HG03520 (cell line): ENCODE results near the gene ACP3.
"Not testable (repeated sequence)": the region's sequence is repeated elsewhere in the genome, so short reads cannot be mapped to it uniquely, and the experiment has no call there.

Experiments used
- ATAC-seq: cut with Tn5 transposase; IDR thresholded peaks from one replicate; pipeline ENCODE4 v1.9.1; 2021; ENCODE audit warnings: mild to moderate bottlenecking, moderate library complexity; ENCODE audit not compliant: unreplicated experiment

Gene ACP3, protein sequence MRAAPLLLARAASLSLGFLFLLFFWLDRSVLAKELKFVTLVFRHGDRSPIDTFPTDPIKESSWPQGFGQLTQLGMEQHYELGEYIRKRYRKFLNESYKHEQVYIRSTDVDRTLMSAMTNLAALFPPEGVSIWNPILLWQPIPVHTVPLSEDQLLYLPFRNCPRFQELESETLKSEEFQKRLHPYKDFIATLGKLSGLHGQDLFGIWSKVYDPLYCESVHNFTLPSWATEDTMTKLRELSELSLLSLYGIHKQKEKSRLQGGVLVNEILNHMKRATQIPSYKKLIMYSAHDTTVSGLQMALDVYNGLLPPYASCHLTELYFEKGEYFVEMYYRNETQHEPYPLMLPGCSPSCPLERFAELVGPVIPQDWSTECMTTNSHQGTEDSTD

DNA sequence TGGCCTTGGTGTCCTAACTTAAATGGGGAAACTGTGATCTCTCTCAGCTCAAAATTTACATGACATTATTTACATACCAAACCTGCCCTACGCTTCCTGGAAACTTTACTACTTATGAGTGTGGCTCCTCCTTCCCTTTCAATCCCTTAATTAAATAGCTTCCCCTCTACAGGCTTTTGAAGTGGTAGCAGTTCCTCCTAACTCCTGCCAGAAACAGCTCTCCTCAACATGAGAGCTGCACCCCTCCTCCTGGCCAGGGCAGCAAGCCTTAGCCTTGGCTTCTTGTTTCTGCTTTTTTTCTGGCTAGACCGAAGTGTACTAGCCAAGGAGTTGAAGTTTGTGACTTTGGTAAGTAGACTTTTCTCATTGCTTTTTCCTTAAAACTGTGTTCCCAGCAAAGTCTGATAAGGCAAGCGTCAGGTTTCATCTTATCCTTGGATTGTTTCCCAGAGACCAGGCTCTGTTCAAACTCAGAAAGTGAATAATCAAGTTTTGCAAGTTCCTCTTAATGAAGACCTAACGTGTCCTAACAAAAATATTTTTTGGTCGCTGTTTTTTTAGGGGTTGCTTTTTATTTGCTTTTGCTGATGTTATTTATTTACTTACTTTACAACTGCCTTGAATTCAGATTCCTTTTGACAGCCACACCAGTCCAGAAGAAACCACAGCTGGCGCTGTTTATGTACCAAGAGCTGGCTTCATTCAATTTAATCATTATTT lies at the start of gene ACP3:
TSS of gene ACP3 (plus strand) at position 179 of the 720 bp plus-strand sequence. CDS start at position 229, 50 bp downstream.
- no peak for ATAC-seq

DNA sequence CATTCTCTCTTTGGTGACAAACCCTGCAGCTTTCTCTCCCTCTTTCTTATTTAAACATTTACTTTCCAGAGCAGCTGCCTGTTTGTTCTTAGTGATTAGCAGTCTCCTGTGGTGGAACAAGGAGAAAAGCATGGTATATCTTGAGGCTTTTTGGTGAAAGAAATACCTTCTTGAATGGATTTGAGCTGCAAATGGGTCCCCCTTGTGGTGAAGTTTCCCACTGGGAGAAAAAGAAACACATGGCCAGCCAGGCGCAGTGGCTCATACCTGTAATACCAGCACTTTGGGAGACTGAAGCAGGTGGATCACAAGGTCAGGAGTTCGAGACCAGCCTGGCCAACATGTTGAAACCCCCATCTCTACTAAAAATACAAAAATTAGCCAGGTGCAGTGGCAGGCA lies 48.3 kb upstream of the ACP3 start:
- no peak for ATAC-seq

DNA sequence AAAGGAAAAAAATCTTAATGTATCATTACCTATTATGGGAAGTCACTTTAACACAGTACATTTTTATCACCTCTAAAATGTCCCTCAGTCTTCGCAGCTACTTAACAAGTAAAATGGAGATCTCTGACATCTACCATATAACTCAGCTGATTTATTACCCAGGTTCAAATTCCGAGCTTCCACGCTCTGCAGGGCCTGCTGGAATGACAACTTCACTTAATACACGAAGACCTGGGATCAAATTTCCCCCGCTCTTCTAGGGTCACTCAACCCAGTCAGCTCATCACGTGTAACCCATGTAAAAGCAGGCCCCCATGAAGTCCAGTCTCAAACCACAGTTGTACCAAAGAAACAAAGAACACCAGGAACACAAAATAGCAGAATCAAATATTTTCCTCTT lies 44.2 kb upstream of the ACP3 start:
- no peak for ATAC-seq

DNA sequence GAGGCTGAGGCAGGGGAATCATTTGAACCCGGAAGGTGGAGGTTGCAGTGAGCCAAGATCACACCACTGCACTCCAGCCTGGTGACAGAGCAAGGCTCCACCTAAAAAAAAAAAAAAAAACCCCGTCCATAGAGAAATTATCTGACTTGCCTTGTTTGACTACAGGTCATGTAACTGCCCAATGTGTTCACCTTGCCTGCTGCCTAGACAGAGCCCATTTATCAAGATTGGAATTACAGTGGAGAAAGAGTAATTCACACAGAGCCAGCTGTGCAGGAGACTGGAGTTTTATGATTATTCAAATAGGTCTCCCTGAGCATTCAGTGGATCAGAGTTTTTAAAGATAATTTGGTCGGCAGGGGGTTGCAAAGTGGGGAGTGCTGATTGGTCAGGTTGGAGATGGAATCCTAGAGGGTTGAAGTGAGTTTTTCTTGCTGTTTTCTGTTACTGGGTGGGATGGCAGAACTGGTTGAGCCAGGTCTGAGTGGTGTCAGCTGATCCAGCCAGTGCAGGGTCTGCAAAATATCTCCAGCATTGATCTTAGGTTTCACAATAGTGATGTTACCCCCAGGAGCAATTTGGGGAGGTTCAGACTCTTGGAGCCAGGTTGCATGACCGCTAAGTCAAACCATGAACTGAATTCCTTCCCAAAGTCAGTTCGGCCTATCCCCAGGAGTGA lies 40.8 kb upstream of the ACP3 start:
- ATAC-seq, result no peak

DNA sequence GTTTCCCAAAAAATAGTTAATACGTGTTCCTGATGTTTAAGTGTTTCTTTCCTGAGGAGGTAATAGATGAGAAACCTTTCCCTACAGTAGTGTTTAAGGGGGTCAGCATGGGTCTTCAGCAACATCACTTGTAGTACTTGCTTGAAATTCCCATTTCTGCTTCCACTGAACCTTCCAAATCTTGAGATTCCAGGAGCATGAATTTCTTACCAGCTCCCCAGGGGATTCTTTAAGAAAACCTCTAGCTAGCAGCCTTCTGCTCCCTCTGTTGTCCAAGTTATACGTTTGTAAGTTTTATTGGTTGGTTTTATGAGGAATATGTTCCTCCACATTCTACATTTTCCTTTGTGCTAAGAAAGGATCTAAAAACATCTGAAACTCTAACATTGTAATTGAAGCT lies 38.2 kb upstream of the ACP3 start:
- no peak for ATAC-seq

DNA sequence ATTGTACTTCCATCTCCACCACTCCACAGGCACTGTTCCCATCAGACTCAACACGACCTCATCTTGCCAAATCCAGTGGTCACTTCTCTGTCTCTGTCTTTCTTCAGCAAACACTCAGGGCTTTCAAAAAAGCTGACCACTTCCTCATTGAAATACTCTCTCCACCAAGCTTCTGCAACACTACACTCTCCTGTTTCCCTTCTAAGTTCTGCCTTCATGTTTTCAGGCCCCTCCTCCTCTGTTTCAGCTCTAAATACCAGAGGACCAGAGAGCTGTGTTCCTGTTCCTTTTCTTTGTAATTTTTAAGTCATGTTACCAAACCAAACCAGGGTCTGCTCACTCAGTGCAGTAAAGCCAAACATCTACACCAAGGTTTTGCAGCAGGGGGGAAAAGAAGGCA lies 33.8 kb upstream of the ACP3 start:
- ATAC-seq, result no peak

DNA sequence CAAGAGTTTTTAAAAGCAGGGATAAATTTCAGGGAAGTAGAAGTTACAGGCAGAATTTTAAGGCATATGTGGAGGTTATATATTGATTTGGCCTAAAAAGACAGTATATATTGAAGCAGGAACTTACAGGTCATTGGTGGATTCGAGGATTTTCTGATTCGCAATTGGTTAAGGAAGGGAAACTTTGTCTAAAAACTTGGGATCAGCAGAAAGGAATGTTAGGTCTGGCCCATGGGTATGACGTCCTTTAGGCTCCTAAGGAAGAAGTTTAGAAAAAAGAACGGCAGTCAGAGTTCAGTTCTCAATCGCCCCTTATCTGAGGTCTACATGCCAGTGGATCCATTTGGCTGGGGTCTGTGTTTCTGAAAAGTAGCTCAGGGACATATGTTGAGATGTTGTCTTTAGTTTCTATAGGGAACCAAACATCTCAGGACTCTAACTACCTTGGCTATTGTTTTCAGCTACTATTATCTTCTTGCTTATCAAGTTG lies 33.2 kb upstream of the ACP3 start:
- no peak for ATAC-seq

DNA sequence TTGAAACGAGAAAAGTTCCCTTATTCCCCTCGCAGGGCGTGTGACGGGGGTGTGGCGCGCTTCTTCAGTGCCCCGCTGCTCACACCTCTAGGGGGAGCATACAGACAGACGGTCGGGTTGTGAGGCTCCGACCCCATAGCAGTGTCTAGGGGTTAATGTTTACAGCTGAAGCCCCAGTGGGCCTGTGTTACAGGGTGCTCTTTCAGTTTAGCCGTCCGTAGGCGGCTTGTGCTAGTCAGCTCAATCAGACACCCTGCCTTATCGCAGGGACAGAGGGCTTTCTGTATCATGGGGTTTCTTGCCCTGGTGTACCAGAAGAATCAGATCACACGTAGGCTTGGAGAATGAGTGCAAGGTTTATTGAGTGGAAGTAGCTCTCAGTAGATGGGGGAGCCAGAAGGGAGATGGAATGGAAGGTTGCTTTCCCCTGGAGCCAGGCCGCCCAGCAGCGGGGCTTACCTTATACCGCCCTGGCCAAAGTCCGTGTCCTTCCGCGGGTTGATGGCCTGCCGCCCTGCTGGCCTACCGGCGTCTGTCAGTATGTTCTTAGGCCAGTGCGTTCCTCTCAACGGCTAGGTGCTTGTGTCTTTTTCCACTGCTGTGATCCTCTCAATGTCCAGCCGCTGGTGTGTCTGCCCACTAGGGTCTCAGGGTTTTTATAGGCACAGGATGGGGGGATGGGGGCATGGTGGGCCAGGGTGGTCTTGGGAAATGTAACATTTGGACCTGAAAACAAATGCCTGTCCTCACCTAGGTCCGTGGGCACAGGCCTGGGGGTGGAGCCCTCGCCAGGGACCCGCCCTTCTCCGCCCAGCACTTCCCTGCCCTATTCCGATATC lies 32.2 kb upstream of the ACP3 start:
- no peak for ATAC-seq

DNA sequence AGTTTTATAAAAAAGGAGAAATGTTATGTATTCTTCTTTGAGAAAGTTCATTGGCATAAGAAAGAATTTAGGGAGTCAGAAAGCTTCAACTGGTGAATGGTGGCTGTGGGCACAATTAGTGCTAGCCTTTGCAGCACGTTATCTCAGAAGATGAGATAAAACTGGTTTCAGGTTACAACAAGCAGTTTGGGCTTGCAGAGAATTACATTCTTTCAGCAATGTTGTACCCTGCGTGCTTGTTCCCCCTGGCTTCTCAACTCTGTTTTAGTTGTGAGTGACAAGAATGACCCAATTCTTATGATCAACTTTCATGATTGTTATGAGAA lies 31.6 kb upstream of the ACP3 start:
- ATAC-seq, result no peak

DNA sequence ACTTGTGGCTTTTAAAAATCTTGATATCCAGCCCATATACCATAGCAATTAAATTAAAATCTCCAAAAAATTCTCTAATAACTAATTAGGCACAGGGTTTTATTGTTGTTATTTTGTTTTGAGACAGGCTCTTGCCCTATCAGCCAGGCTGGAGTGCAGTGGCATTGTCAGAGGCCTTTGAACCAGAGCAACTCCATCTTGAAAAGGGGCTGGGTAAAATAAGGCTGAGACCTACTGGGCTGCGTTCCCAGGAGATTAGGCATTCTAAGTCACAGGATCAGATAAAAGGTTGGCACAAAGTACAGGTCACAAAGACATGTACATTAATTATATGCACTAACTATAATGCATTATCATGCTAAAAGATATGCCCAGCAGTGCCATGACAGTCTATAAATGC lies 31.2 kb upstream of the ACP3 start:
- ATAC-seq, result no peak

DNA sequence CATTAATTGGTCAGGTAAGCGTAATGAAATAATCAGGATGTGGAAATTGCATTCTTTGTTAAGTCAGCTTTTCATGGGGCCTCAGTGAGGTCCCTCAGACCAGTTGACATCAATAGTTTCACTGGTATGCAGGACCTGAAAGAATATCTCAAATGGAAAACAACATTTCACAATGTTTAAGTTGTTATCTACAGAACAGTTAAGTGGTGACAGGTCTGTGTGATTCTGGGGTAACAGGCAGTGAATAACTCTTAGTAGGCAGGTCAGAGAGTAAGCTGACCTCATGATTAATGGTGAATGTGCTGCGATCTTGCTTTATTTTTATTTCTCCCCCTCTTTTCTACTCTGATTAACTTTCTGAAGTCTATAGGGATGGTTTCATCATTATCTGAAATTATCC lies 28.9 kb upstream of the ACP3 start:
- ATAC-seq, result no peak

DNA sequence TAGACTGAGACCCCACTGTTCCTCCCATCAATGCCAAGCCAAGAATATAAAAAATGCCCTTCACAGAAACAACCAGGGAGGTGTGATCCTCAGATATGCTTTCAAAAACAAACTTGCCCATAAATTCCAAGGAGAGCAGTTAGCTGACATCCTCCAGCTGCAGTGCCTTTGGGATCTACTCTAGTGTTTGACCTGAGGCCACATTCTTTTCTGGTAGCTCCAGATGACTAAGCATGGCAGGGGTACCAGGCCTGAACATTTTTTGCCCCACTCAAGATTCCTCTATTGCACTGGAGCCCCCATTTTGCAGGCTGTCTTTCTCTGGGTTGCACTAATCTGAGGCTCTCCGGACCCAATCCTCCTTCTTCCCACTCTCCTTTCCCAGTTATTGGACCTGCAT lies 27.9 kb upstream of the ACP3 start:
- no peak for ATAC-seq

DNA sequence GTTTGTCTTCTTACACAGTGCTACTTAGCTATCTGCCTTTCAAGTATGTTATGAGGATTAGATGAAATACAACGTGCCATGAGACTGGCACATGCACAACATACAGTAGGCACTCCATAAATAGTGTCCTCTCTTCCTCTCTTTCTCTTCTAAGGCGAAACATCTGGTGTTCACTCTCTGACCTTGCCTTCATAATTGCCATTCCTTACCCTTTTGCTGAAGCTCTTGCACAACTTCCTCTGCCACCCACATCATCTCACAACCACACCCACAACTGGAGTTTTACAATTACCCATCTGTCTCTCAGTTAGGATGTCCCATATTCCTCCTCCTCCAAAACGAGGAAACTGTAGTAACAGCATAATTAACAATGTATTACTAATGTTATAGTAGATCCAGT lies 26.4 kb upstream of the ACP3 start:
- ATAC-seq, result no peak

DNA sequence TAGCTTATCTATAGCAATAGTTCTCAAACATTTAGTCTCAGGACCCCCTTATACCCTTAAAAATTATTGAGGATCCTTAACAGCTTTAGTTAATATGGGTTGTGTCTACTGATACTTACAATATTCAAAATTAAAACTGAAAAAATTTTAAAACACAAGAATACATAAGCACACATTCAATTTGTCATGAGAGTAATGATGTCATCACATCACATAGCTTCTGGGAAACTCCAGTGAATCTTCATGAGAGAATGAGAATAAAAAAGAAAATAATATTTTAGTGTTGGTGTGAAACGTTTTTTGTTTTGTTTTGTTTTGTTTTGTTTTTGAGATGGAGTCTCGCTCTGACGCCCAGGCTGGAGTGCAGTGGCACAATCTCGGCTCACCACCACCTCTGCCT lies 25.2 kb upstream of the ACP3 start:
- no peak for ATAC-seq

DNA sequence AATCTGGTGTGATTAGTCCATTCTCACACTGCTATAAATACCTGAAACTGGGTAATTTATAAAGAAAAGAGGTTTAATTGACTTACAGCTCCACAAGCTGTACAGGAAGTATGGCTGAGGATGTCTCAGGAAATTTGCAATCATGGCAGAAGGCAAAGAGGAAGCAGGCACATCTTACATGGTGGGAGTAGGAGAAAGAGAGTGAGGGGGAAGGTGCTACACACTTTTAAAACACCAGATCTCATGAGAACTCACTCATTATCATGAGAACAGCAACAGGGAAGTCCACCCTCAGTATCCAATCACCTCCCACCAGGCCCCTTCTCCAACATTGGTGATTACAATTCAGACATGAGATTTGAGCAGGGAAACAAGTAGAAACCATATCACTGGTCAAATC lies 24.0 kb upstream of the ACP3 start:
- ATAC-seq, result no peak

DNA sequence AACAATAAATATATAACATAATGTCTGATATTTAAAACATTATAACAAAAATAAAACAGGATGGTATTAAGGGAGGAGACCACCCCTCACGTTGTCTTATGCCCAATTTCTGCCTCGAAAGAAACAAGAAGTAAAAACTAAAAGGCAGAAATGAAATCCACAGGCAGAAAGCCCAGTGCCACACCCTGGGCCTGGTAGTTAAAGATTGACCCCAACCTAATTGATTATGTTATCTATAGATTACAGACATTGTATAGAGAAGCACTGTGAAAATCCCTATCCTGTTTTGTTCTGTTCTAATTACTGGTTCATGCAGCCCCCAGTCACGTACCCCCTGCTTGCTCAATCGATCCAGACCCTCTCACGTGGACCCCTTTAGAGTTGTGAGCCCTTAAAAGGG lies 22.3 kb upstream of the ACP3 start:
- no peak for ATAC-seq

DNA sequence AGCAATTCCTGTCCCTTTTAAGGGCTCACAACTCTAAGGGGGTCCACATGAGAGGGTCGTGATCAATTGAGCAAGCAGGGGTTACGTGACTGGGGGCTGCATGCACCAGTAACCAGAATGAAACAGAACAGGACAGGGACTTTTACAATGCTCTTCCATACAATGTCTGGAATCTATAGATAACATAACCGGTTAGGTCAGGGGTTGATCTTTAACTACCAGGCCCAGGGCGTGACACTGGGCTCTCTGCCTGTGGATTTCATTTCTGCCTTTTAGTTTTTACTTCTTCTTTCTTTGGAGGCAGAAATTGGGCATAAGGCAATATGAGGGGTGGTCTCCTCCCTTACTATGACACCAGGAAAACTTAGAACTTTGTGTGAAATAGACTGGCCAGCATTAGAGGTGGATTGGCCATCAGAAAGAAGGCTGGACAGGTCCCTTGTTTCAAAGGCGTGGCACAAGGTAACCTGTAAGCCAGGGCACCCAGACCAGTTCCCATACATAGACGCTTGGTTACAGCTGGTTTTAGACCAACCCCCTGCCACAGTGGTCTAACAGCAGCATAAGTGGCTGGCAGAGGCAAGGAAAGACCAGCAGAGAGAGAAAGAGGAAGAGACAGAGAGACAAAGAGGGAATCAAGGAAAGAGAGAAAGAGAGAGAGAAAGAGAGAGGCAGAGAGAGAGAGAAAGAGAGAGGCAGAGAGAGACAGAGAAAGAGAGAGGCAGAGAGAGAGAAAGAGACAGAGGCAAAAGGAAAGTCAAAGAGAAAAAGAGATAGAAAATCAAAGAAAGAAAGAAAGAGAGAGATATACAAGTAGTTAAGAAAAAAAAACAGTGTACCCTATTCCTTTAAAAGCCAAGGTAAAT lies 13.6 kb upstream of the ACP3 start:
- not testable (repeated sequence) for ATAC-seq

DNA sequence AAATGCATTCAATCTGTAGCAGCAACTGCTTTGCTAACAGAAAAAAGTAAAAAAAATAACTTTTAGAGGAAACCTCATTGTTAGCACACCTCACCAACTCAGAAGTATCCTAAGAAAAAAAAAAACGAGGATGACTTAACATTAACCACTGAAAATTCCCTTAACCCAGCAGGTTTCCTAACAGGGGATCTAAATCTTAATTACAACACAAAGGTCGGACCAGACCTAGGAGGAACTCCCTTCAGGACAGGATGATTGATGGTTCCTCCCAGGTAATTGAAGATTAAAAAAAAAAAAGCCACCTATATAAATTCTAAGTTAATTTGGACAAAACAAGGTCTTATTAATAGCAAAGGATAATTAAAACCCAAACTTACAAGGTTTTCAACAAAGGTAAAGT lies 12.9 kb upstream of the ACP3 start:
- not testable (repeated sequence) for ATAC-seq

DNA sequence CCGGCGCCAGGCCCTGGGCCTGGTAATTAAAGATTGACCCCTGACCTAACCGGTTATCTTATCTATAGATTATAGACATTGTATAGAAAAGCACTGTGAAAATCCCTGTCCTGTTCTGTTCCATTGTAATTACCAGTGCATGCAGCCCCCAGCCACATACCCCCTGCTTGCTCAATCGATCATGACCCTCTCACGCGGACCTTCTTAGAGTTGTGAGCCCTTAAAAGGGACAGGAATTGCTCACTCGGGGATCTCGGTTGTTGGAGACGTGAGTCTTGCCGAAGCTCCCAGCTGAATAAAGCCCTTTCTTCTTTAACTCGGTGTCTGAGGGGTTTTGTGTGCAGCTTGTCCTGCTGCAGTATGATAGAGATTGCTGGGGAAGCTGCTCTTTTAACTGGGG lies 7.2 kb upstream of the ACP3 start:
- not testable (repeated sequence) for ATAC-seq

DNA sequence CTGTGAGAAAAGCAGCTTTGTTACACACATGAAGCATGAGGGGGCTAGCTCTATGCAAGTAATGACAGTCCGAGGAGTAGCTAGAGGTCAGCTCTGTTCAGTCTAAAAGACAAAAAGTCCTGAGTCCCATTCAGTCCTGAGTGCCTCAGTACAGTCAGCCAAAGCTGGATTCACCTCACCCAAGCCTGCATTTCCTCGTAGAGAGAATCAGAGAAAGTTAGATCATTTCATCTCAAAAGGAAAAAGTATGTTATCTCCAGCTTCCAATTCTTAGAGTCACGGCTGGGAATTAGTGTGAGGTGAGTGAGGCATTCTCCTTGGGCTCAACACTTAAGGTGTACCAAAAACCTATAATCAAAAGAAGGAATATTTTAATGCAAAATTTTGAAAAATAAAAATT lies 5.9 kb upstream of the ACP3 start:
- no peak for ATAC-seq
